ENCODE measurements around the gene STAC.

The STAC gene

GRCh38 chr3:36512555-36512954 is 132.3 kb downstream of the STAC start:
- DNase-seq (ENCODE audit: extremely low read depth, insufficient read length): no peak
- TF ChIP-seq CTCF (IDR thresholded peaks at IDR 0.05; ENCODE audit: insufficient read depth, low read length, poor library complexity, severe bottlenecking): no peak

GRCh38 chr3:36514171-36514570 is 133.9 kb downstream of the STAC start:
- DNase-seq (ENCODE audit: extremely low read depth, insufficient read length): no peak
- H3K4me3 ChIP-seq (replicated peaks; ENCODE audit: low read depth, low read length): no peak overlapping the region
- no peaks in the 10 kb centered on the region for H3K36me3 ChIP-seq (ENCODE audit: control insufficient read depth, insufficient read depth, low read length)
- no peak for TF ChIP-seq CTCF (IDR thresholded peaks at IDR 0.05; ENCODE audit: insufficient read depth, low read length, poor library complexity, severe bottlenecking)
- H3K27me3 ChIP-seq (replicated peaks; ENCODE audit: control insufficient read depth, insufficient read depth, low read length): no peaks in the 10 kb centered on the region

More at GRCh38 chr3:36512555-36512954, 132.3 kb downstream of the STAC start:
- Histone ChIP-seq H3K36me3 (ENCODE audit: control insufficient read depth, insufficient read depth, low read length) (no peaks in the 10 kb centered on the region), H3K27me3 (replicated peaks; ENCODE audit: control insufficient read depth, insufficient read depth, low read length) (no peaks in the 10 kb centered on the region), H3K4me3 (replicated peaks; ENCODE audit: low read depth, low read length) (no peak overlapping the region)

GRCh38 chr3:36519682-36520081 is 139.4 kb downstream of the STAC start:
- no peaks in the 10 kb centered on the region for H3K36me3 ChIP-seq (ENCODE audit: control insufficient read depth, insufficient read depth, low read length)
- no peak for TF ChIP-seq CTCF (IDR thresholded peaks at IDR 0.05; ENCODE audit: insufficient read depth, low read length, poor library complexity, severe bottlenecking)
- no peak for DNase-seq (ENCODE audit: extremely low read depth, insufficient read length)
- H3K4me3 ChIP-seq (replicated peaks; ENCODE audit: low read depth, low read length): no peak overlapping the region
- no peaks in the 10 kb centered on the region for H3K27me3 ChIP-seq (replicated peaks; ENCODE audit: control insufficient read depth, insufficient read depth, low read length)

- Histone ChIP-seq H3K4me3 (replicated peaks; ENCODE audit: low read depth, low read length) (no peak overlapping the region), H3K27me3 (replicated peaks; ENCODE audit: control insufficient read depth, insufficient read depth, low read length) (no peaks in the 10 kb centered on the region), H3K36me3 (ENCODE audit: control insufficient read depth, insufficient read depth, low read length) (no peaks in the 10 kb centered on the region)
- TF ChIP-seq CTCF (IDR thresholded peaks at IDR 0.05; ENCODE audit: insufficient read depth, low read length, poor library complexity, severe bottlenecking): no peak
- no peak for DNase-seq (ENCODE audit: extremely low read depth, insufficient read length)
Measured at GRCh38 chr3:36520241-36521006, 140.1 kb downstream of the STAC start.

- Histone ChIP-seq H3K36me3 (ENCODE audit: control insufficient read depth, insufficient read depth, low read length) (no peaks in the 10 kb centered on the region), H3K27me3 (replicated peaks; ENCODE audit: control insufficient read depth, insufficient read depth, low read length) (no peaks in the 10 kb centered on the region), H3K4me3 (replicated peaks; ENCODE audit: low read depth, low read length) (no peak overlapping the region)
- no peak for TF ChIP-seq CTCF (IDR thresholded peaks at IDR 0.05; ENCODE audit: insufficient read depth, low read length, poor library complexity, severe bottlenecking)
- no peak for DNase-seq (ENCODE audit: extremely low read depth, insufficient read length)
Measured at GRCh38 chr3:36521007-36521379, 140.7 kb downstream of the STAC start.

- Histone ChIP-seq H3K4me3 (replicated peaks; ENCODE audit: low read depth, low read length) (no peak overlapping the region), H3K36me3 (ENCODE audit: control insufficient read depth, insufficient read depth, low read length) (no peaks in the 10 kb centered on the region), H3K27me3 (replicated peaks; ENCODE audit: control insufficient read depth, insufficient read depth, low read length) (no peaks in the 10 kb centered on the region)
- TF ChIP-seq CTCF (IDR thresholded peaks at IDR 0.05; ENCODE audit: insufficient read depth, low read length, poor library complexity, severe bottlenecking): no peak
- DNase-seq (ENCODE audit: extremely low read depth, insufficient read length): no peak
Measured at GRCh38 chr3:36524560-36524959, 144.3 kb downstream of the STAC start.
